Loucy (cell line): ENCODE measurements around the gene AIMP1.

Source experiments
- EZH2phosphoT487 ChIP-seq: fragments of 200-600 bp; IDR thresholded peaks from 2 replicates; pipeline ENCODE4 v1.6.1; 2018; ENCODE audit warnings: antibody characterized with exemption, mild to moderate bottlenecking, moderate library complexity, borderline replicate concordance
- TF ChIP-seq, protein P1 (sequence below): fragments of 200-600 bp; sonication (generic); conservative IDR thresholded peaks from 2 replicates; pipeline ENCODE4 v1.5.1; 2014; ENCODE audit warnings: mild to moderate bottlenecking, antibody characterized with exemption, low read length

- TF ChIP-seq, protein P1, sequence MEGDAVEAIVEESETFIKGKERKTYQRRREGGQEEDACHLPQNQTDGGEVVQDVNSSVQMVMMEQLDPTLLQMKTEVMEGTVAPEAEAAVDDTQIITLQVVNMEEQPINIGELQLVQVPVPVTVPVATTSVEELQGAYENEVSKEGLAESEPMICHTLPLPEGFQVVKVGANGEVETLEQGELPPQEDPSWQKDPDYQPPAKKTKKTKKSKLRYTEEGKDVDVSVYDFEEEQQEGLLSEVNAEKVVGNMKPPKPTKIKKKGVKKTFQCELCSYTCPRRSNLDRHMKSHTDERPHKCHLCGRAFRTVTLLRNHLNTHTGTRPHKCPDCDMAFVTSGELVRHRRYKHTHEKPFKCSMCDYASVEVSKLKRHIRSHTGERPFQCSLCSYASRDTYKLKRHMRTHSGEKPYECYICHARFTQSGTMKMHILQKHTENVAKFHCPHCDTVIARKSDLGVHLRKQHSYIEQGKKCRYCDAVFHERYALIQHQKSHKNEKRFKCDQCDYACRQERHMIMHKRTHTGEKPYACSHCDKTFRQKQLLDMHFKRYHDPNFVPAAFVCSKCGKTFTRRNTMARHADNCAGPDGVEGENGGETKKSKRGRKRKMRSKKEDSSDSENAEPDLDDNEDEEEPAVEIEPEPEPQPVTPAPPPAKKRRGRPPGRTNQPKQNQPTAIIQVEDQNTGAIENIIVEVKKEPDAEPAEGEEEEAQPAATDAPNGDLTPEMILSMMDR, result no peak
- TF ChIP-seq EZH2phosphoT487, result no peak
These were observed 14.8 kb upstream of the AIMP1 start for GRCh38 chr4:106301393-106302061.
